CD4-positive, alpha-beta T cell (primary cell): ENCODE measurements around the gene ADAMTSL2. TPM values are rescaled to one million over a fixed set of nuclear protein-coding genes. Genes with fewer than 3 reads are reported as not detected.

ENCODE experiments used
- ATAC-seq: fragments of 200-7000 bp; cut with Tn5 transposase; one replicate; pipeline ENCODE4 v1.10.0; 2022; ENCODE audit warnings: mild to moderate bottlenecking; ENCODE audit not compliant: poor library complexity
- CTCF ChIA-PET: fragments of 350-600 bp; sonication (Branson Sonifier 250); formaldehyde crosslinking; loops from one replicate; lab custom pipeline; 2021; ENCODE audit warnings: antibody characterized with exemption, inconsistent platforms; lab: Charles Lee
- POLR2A ChIA-PET: fragments of 350-600 bp; sonication (Branson Sonifier 250); formaldehyde crosslinking; loops from one replicate; lab custom pipeline; 2021; ENCODE audit warnings: antibody characterized with exemption, inconsistent platforms; lab: Charles Lee
- DNase-seq, 14 experiments: peaks; one replicate each; pipeline ENCODE4 v3.0.0-alpha.2; 2013 to 2020; ENCODE audit warnings: mixed read lengths in 2 of 14
- H3K27ac ChIP-seq, 2 donors: one replicate each; pipeline versions ENCODE4 v1.5.1 to v1.7.0; 2013; ENCODE audit warnings: low read length in 2 of 2, low read depth in 1 of 2, mild to moderate bottlenecking in 1 of 2
- H3K27me3 ChIP-seq, 2 experiments: 1 replicate in 1 of 2; 2 replicates in 1 of 2; pipeline versions ENCODE4 v1.6.1 to v1.7.0; 2013; ENCODE audit warnings: low read length in 2 of 2, control low read depth in 1 of 2, mild to moderate bottlenecking in 1 of 2, moderate library complexity in 1 of 2; ENCODE audit not compliant: insufficient read depth in 2 of 2, control insufficient read depth in 1 of 2
- H3K36me3 ChIP-seq: one replicate; pipeline ENCODE4 v1.6.1; 2013; ENCODE audit warnings: low read length, control low read depth; ENCODE audit not compliant: insufficient read depth
- H3K4me1 ChIP-seq: one replicate; pipeline ENCODE4 v1.6.1; 2013; ENCODE audit warnings: low read length, control low read depth; ENCODE audit not compliant: insufficient read depth
- H3K4me3 ChIP-seq: one replicate; pipeline ENCODE4 v1.5.1; 2013; ENCODE audit warnings: mild to moderate bottlenecking, low read length, moderate library complexity
- H3K9me3 ChIP-seq, 2 experiments: 1 replicate in 1 of 2; 2 replicates in 1 of 2; pipeline versions ENCODE4 v1.6.1 to v1.7.0; 2013; ENCODE audit warnings: low read length in 2 of 2, mild to moderate bottlenecking in 2 of 2, control low read depth in 1 of 2, moderate library complexity in 1 of 2; ENCODE audit not compliant: control insufficient read depth in 1 of 2, insufficient read depth in 1 of 2
- H3K27ac Mint-ChIP-seq: one replicate; pipeline ENCODE4 v1.8.0; 2020; ENCODE audit warnings: mixed read lengths
- H3K27me3 Mint-ChIP-seq: one replicate; pipeline ENCODE4 v1.8.0; 2021; ENCODE audit warnings: mixed read lengths
- H3K36me3 Mint-ChIP-seq: one replicate; pipeline ENCODE4 v1.8.0; 2021; ENCODE audit warnings: low read depth, mixed read lengths
- H3K4me1 Mint-ChIP-seq: one replicate; pipeline ENCODE4 v1.8.0; 2021; ENCODE audit warnings: low read depth, mixed read lengths
- H3K4me3 Mint-ChIP-seq: one replicate; pipeline ENCODE4 v1.8.0; 2020; ENCODE audit warnings: mild to moderate bottlenecking, mixed read lengths
- H3K9me3 Mint-ChIP-seq: one replicate; pipeline ENCODE4 v1.8.0; 2020; ENCODE audit warnings: mixed read lengths
- CTCF ChIP-seq: fragments of 200-600 bp; IDR thresholded peaks from one replicate; pipeline ENCODE4 v1.8.0; 2022; ENCODE audit warnings: antibody characterized with exemption, mild to moderate bottlenecking
- intact Hi-C, 2 experiments: fragments of 100-400 bp; cut with DNase I in 1 of 2; cut with micrococcal nuclease in 1 of 2; formaldehyde crosslinking; loops; one replicate each; pipeline versions ENCODE4 v1.15.1 to v1.9.0; 2023 to 2025; cut with DNase I, micrococcal nuclease
- total RNA-seq, 174 experiments: library from RNA in 2 of 174; stranded (reverse) in 2 of 174; gene quantifications; one replicate each; pipeline ENCODE4 v1.2.3 and lab custom pipeline; 2021 to 2026

Gene ADAMTSL2
- total RNA-seq, 2 experiments from 2014 or later, result 1.2 to 1.3 TPM

GRCh38 chr9:133488686-133489252, 45.7 kb upstream of the ADAMTSL2 start:
- H3K27me3 ChIP-seq, result peaks cover 0 to 3% of the 10 kb centered on the region in 2 experiments

GRCh38 chr9:133489253-133490190, 45.0 kb upstream of the ADAMTSL2 start:
- CTCF ChIA-PET, result no interaction called here
- no peak overlapping the region for H3K4me3 Mint-ChIP-seq
- no peaks in the 10 kb centered on the region for H3K27me3 Mint-ChIP-seq
- Histone ChIP-seq H3K4me1 (peaks cover 6% of the 10 kb centered on the region), H3K27me3 (peaks cover 0 to 3% of the 10 kb centered on the region in 2 experiments), H3K9me3 (no peaks in the 10 kb centered on the region), H3K36me3 (no peaks in the 10 kb centered on the region), H3K27ac (no peak overlapping the region), H3K4me3 (no peak overlapping the region)
- H3K36me3 Mint-ChIP-seq, result no peaks in the 10 kb centered on the region
- intact Hi-C loops, result loop anchor here (5.0 kb wide), 2 partner anchors 137 to 512 kb away; partner anchors contain the start of gene GFI1B (in 1 of the 2)
- H3K27ac Mint-ChIP-seq, result peak overlapping the region; percentile 10
- H3K9me3 Mint-ChIP-seq, result no peaks in the 10 kb centered on the region
- TF ChIP-seq CTCF, result no peak
- POLR2A ChIA-PET, result no interaction called here
- ATAC-seq (no peak), DNase-seq (no peak)
- H3K4me1 Mint-ChIP-seq, result peaks cover 6% of the 10 kb centered on the region

More at GRCh38 chr9:133488686-133489252, 45.7 kb upstream of the ADAMTSL2 start:
- Histone ChIP-seq H3K9me3 (no peaks in the 10 kb centered on the region), H3K36me3 (no peaks in the 10 kb centered on the region), H3K27ac (no peak overlapping the region), H3K4me3 (no peak overlapping the region), H3K4me1 (peaks cover 6% of the 10 kb centered on the region)
- H3K4me3 Mint-ChIP-seq, result no peak overlapping the region
- ATAC-seq (no peak), DNase-seq (no peak)
- ChIA-PET POLR2A (interaction anchor here (1.5 to 2.0 kb wide), 2 partner anchors 20 to 458 kb away, joined by 4 to 8 read pairs; partner anchors contain the start of gene GTF3C5), CTCF (no interaction called here)
- H3K4me1 Mint-ChIP-seq, result peaks cover 6% of the 10 kb centered on the region
- intact Hi-C loops, result loop anchor here (5.0 kb wide), 2 partner anchors 136 to 511 kb away; partner anchors contain the start of gene GFI1B (in 1 of the 2)
- no peaks in the 10 kb centered on the region for H3K36me3 Mint-ChIP-seq
- no peaks in the 10 kb centered on the region for H3K9me3 Mint-ChIP-seq
- H3K27me3 Mint-ChIP-seq, result no peaks in the 10 kb centered on the region
- TF ChIP-seq CTCF, result no peak
- H3K27ac Mint-ChIP-seq, result no peak overlapping the region

- H3K27ac ChIP-seq, result no peak overlapping the region
- no peaks in the 10 kb centered on the region for H3K36me3 ChIP-seq
- POLR2A ChIA-PET, result no interaction called here
- H3K9me3 ChIP-seq, result no peaks in the 10 kb centered on the region
- no peak overlapping the region for H3K4me3 ChIP-seq
- DNase-seq (no peak), ATAC-seq (no peak)
- peaks cover 6% of the 10 kb centered on the region for H3K4me1 ChIP-seq
- Mint-ChIP-seq H3K27me3 (no peaks in the 10 kb centered on the region), H3K9me3 (no peaks in the 10 kb centered on the region), H3K27ac (no peak overlapping the region), H3K4me3 (no peak overlapping the region), H3K4me1 (peaks cover 6% of the 10 kb centered on the region), H3K36me3 (no peaks in the 10 kb centered on the region)
- TF ChIP-seq CTCF, result no peak
- peaks cover 0 to 3% of the 10 kb centered on the region in 2 experiments for H3K27me3 ChIP-seq
- intact Hi-C loops, result no loop called here
- CTCF ChIA-PET, result no interaction called here
These were observed 44.3 kb upstream of the ADAMTSL2 start for GRCh38 chr9:133490201-133490681.
